GM19372 (cell line): ENCODE data around the gene ZNF750.

ENCODE experiments used
- ATAC-seq: cut with Tn5 transposase; IDR thresholded peaks from one replicate; pipeline ENCODE4 v1.9.1; 2021; ENCODE audit warnings: mild to moderate bottlenecking, low read depth, moderate library complexity; ENCODE audit not compliant: unreplicated experiment

The ZNF750 gene

DNA sequence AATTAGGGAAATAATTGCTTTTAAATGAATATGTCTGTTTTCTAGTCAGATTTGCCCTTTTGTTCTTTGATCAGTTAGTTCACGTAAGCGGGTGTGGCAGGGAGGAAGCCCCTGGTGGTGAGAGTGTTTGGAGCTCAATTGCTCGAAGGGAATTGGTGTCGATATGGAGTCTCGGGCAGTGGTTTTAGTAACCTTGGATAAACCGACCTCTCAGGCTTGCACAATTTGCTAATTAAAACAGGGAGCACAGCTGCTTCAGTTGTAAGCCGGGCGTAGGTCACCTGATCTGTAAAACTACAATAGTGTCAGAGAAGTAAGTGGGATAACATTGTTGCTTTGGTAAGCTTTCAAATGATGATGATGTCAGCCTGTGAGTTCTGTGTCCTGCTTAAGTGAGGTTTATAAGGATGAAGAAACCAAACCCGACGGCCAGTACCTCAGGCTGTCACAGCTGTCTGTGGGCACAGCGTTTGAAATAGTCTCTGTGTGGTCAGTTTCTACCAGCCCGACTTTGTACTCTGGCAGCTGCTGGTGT, 2.9 kb downstream of the ZNF750 start:
- ATAC-seq = no peak

DNA sequence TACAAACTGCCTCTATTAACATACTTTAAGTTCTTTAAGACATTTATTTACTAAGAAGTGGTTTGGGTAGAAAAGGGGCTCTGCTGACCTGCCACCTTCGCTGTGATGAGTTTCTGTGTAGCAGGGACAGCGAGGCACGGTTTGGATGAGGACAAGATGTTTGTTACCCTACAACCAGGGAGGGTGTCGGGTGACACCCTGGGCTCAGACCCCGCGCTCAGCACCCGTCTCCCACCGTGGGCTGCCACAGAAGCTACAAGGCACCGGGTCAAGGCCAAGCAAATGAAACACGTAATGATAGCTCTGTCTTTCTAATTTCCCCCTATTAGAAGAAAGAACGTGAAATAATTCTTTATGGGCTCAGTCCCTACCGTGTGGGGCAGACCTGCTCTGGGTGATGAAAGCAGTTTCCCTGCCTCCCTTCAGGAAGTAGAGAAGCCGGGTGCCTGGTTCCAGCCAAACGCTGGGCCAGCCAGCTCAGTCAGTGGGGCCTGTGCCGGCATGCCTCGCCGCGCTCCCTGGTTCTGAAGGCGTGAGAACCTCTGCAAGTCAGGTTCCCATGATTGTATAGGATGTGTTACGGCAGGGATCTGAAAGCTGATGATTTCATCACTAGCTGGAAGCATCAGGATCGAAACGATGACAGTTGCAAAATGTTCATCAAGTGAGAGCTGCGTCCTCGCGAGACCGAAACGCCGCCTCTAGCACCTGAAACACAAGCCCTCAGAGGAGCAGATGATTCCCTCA, 3.9 kb downstream of the ZNF750 start:
- no peak for ATAC-seq

DNA sequence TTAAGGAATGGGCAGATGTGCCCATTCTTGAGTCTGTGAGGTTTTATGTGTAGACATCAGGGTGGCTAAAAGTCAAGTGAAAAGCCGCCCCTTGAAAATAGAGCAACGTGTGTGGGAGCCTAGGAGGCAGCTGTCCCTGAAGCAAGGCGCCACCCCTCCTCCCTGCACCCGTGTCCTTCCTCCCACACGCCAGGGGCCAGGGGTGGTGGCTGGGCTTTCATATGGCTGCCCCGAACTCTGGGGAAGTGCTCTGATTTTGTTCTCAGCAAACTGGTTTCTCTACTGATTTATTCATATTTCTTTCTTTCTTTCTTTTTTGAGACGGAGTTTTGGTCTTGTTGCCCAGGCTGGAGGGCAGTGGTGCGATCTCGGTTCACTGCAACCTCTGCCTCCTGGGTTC, 4.7 kb downstream of the ZNF750 start:
- no peak for ATAC-seq

DNA sequence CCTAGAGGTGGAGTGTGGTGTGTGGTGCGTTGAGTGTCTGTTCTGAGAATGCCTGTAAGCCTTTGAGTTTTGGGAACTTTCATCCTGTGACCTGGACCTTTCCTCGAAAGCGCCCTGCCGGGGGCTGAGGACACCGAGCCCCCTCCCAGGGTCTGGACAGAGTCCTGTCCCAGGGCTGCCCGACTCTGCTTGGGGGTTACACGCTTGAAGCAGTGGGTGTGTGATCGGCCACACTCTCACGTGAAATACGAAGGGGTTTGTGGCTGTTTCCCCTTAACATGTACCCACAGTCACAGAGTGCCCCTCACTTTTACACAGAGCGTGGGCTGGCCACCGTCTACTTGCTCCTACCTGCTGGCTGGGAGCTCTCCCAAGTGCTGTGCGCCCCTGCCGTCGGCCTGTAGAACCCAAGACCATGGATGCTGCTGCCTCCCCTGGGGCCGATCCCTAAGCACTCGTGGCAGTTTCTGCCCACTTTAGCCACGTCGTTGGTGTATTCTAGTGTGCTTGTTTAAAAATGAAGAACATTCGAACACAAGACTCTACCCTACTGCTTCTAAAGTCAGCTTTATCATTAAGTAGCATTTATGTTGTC, 6.8 kb downstream of the ZNF750 start:
- no peak for ATAC-seq

DNA sequence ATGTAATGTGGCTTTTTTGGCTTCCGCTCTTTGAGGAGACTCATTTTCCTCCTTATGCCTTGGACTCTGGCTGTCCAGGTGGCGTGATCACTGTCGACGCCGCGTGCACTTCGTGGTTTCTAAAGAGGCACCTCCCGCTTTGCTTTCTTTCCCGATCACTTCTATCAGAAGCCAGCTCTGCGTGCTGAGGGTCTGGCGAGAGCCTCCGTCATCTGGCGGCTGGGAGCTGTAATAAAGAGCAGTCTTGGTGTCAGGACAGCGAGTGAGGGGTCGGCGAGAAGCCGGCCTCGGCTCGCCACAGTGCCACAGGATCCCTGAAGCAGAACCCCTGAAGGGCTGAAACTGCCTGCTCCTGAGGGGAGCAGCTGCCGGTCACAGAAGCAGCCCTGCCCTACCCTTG, 7.4 kb downstream of the ZNF750 start:
- ATAC-seq = no peak

DNA sequence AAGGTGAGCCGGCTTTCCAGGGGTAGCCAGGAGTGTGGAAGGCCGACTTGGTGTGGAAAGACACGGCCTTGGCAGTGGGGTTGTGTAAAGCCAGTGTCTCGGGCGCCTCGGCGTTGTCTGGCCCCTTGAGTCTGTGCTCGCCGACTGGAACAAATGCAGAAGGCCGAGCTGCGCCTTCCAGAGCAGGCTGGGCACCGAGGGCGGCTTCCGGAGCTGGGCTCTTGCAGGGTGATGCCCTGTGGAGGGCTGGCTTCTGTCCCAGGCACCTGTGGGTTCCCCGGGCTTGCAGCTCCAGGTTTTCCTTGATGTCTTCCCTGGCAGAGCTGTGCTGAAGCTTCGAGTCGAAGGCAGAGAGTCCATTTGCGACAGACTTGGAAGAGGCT, 8.0 kb downstream of the ZNF750 start:
- no peak for ATAC-seq

DNA sequence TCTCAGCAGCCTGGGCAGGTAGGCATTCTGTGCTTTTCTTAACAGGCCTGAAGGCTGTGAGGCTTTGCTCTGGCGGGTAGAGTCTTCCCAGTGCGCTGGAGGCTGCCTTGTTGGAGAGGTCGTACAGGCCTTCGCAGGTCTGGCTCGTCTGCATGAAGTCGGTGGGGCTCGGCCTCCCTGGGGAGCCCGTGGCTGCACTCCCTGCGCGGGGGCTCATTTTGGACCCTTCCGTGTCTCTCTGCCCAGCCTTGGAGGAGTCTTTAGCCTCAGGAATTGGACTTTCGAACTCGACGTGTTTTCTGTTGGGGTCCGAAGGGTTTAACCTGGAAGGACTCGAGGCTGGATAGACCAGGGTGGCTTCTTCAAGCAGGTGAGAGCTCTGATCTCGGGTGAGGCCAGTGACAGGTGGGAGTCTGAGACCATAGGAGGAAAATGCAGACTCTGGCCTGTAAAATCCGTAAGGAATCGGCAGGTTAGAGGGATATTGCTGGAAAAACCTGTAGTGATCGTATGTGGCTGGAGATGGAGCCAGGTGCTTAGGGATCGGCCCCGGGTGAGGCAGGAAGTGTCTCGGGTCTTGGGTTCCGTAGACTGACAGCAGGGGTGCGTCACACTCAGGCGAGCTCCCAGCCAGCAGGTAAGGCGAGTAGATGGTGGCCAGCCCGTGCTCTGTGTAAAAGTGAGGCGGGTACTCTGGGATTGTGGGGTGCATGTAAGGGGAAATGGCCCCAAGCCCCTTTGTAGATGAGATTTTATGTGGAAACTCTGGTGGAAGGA, 8.6 kb downstream of the ZNF750 start:
- ATAC-seq = no peak

DNA sequence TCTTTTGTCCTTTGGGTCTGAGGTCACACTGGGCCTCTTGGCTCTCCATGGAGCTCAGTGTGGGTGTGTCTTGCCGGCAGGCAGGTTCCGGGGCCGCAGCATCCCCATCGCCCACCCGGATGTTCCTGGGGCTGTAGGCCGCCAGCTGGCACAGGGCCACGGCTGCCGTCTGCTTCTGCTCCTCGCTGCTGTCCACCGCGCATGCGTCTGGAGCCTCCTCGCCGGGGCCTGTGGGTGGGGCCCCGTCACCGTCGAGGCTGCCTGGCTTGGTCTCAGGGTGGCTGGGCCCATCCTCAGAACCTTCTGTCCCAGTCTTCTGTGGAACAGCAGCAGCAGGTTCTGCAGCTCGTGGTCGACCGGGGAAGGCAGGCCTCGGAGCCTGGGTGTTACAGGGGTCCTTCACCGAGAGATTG, 9.6 kb downstream of the ZNF750 start:
- no peak for ATAC-seq

DNA sequence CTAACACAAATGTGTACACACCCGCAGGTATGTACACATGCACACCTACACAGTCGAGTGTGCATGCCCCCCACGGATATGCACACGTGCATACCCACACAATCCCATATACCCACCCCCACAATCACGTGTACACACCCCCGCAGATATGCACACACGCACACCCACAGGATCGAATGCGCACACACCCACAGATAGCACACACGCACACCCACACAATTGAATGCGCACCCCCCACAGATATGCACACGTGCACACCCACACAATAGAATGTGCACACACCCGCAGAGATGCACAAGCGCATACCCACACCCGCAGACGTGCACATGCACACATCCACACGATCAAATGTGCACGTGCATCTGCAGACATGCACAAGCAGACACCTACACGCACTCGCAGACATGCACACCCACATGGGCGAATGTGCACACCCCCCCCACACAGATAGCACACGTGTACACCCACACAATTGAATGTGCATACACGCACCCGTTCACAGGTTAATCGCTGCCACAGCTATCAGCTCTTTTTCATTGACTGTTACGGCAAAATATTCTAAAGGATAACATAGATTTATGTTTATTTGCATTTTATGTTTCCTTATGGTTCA, 10.8 kb downstream of the ZNF750 start:
- ATAC-seq = no peak

DNA sequence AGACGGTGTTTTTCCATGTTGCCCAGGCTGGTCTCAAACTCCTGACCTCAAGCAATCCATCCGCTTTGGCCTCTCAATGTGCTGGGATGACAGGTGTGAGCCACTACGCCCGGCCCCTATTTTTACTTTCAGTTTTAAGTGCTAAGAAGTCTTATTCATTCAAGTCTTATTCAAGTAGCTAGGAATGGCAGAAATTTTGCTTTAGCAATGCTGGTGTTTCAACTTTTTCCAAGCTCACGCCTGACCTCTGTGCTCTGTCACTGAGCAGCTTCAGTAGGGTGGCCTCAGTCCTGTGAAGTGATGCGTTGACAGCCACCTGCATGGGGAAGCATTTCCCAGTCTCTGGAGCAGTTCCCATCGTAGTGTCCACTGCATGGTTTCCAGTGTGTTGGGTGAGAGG, 12.9 kb downstream of the ZNF750 start:
- no peak for ATAC-seq

DNA sequence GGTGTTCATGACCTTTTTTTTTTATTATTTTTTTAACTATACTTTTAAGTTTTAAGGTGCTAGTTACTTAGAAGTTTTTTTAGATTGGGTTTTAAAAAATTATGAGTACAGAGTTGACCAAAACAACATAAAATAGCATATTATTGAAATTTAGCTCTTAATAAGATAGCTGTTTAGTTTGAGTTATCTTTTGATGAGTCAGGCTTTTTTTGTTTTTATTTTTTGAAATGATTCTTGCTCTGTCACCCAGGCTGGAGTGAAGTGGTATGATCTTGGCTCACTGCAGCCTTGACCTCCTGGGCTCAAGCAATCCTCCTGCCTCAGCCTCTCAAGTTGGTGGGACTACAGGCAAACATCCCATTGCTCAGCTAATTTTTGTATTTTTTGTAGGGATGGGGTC, 13.6 kb downstream of the ZNF750 start:
- no peak for ATAC-seq

DNA sequence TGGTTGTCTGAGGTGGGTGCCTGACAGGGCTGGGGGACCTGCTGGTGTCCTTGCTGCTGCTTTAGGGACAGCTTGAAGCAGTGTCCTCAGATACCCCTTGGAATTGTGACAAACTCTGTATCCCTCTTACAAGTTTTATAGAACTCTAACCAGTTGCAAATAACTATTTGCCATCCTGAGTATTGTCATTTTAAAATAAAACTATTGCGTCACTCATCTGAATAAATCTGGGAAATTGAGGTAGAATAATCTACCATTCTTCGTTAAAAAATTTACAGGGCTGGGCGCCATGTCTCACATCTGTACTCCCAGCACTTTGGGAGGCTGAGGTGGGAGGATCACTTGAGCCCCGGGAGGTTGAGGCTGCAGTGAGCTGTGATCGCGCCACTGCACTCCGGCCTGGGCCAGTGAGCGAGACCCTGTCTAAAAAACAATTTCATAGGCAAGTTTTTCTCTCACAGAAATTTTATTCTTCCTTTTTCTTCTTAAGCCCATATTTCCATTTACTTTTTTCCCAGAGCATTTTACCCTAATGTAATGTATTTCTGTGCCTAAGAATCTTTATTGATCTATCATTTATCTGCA, 14.2 kb downstream of the ZNF750 start:
- ATAC-seq = no peak

DNA sequence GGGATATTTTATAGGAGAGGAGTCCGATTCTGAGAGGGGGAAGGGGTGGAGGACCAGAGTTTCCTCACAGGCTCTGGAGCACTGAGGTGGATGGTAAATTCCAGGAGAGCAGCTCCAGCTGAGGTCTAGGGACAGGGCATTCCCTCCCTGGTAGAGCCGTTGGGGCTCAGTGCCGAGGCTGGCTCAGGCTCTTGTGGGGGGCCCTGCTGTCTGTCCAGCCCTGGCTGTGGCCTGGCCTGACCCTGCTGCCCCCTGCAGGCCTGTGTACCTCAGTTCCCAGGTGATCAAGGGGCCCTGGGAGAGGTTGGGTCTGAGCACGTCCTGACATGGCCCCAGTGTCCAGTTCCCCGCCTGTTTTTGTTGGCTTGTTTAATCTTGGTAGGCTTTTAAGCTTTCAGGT, 16.8 kb downstream of the ZNF750 start:
- no peak for ATAC-seq

DNA sequence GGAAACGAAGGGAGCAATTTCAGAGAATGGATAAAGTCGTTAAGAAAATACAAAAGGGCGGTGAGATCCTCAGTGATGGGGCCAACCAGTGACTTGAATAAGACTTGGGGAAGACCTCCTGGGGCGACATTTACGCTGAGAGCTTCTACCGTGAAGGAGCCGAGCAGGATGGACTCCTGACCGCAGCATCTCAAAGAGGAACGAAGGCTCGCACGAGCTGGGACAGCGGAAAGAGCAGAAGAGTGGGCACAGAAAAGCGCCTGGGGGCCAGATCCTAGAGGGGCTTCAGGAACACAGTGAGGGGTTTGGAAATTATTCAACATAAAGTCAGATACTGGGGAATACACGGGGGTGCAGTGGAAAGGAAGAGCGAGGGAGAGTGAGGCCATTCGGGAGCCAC, 17.5 kb downstream of the ZNF750 start:
- no peak for ATAC-seq

DNA sequence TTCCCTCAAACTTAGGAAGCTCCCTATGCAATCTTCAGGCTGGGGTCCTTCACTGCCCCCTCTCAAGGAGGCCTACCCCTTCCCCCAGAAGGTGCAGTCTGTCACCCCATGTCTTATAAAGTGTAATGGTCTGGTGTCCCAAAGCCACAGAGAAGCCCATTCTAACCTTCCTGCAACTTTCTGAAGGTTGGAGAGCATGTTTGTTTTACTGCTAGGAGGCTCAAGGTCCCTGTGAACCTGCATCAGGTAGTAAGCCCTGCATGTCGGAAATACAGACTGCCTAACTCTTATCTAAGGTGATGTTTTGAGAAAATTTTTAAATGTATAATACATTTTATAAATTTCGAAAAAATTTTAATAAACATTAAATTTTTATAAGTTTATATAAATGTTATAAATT, 18.3 kb downstream of the ZNF750 start:
- ATAC-seq = no peak

DNA sequence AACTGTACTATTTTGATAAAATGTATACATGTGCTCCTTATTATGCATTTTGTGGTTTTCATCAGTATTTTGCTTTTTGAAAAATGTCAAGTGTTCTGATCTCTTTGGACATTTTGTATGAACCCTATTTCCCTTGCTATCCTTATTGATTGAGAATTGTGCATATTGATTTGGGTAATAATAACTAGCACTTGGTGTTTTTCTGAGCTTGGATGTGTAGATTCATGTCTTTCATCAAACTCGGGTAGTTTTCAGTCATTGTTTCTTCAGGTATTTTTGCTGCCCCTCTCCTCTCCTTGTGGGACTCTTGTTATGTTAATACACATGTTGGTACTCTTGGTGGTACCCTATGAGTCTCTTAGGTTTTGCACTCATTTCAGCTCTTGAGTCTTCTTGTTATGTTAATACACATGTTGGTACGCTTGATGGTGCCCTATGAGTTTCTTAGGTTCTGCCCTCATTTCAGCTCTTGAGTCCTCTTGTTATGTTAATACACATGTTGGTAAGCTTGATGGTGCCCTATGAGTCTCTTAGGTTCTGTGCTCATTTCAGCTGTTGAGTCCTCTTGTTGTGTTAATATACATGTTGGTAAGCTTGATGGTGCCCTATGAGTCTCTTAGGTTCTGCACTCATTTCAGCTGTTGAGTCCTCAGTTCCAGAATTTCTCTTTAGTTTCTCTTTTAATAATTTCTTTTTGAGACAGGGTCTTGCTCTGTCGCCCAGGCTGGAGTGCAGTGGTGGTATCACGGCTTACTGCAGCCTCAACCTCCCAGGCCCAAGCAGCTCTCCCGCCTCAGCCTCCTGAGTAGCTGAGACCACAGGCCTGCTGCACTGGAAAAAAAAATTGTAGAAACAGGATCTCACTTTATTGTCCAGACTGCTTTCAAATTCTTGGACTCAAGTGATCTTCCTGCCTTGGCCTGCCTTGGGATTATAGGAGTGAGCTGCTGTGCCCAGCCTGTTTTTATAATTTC, 19.3 kb downstream of the ZNF750 start:
- ATAC-seq = no peak

DNA sequence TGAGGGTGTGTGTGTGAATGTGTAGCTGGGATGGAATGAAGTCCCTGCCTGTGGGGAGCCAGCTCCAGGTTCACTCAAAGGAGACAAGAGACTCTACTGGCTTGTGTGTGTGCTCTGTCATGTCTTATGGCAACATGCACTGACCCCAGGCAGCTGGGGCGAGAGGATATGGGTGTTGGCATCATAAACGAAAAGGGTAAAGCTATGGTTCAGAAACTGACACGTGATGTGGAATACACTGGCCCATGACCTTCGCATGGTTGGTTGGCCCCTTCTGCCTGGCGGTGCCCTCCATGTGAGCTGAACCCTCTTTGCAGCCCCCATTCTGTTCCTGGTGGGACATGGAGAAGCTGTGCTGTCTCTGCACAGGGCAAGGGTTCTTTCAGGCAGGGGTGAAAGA, 21.9 kb downstream of the ZNF750 start:
- ATAC-seq = no peak

DNA sequence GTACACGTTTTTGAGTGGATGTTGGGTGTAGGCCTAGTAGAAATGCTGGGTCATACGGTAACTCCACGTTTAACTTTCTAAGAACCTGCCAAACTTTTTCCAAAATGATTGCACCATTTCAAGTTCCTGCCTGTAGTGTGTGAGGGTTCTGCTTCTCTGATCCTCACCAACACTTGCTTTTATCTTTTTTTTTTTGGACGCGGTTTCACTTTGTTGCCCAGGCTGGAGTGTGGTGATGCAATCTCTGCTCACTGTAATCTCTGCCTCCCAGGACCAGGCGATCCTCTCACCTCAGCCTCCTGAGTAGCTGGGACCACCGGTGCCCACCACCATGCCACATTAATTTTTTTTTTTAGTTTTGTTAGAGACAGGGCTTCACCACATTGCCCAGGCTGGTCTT, 23.5 kb downstream of the ZNF750 start:
- ATAC-seq = no peak

DNA sequence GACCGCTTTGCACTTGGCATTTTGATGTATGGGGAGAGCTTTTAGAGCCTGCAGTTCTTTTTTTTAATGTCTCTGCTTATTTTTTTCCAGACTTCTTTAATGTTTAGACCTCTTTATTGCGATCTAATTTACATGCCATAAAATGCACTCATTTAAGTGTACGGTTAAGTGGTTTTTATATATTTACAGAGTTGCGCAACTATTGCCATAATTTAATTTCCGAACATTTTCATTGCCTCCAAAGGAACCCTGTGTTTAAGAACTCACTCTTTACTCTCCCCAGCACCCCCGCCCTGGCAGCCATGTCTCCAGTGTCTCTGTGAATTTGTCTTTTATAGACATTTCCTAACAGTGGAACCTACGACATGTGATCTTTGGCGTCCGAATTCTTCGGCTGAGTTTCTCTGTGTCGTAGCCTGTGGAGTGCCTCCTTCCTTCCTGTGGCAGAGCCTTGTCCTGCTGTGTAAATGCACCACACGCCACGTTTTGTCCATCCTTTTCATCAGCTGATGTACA, 24.0 kb downstream of the ZNF750 start:
- ATAC-seq = no peak
